ENCODE data around the gene NR1H3. TPM values are rescaled to one million over a fixed set of nuclear protein-coding genes. Genes with fewer than 3 reads are reported as not detected.

Gene NR1H3
- total and polyA plus RNA-seq, 7 donors = 3.9 to 12.6 (median 6.2) TPM

DNA sequence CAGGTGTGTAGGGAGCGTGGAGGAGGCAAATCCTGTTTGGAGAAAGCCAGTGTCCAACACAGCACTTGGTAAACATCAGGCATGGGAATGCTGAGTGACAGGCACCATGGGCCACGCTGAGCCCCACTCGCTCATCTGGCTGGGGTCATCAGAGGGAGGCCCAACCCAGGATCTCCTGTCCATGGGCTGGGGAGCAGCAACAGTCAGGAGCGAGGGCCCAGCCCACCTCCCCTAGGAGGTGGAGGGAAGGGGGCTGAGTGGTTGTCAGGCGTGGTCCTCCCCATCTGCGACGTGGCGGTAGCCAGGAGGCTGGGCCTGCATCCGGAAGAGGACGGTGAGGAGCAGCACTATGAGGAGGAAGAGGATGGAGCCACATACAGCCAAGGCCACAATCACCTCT, 17.9 kb upstream of the NR1H3 start:
- Histone ChIP-seq H3K4me1 (peaks cover 4% of the 10 kb centered on the region), H3K27ac (no peak overlapping the region), H3K4me3 (no peak overlapping the region), H3K27me3 (ENCODE audit: insufficient read depth in 3 of 3, low read length in 2 of 3) (no peaks in the 10 kb centered on the region), H3K9me3 (no peaks in the 10 kb centered on the region), H3K36me3 (ENCODE audit: insufficient read depth in 1 of 2, low read depth in 1 of 2) (peaks cover 10 to 84% of the 10 kb centered on the region in 2 donors)
- DNase-seq = no peak
- no peak for ATAC-seq
- TF ChIP-seq, protein P1, sequence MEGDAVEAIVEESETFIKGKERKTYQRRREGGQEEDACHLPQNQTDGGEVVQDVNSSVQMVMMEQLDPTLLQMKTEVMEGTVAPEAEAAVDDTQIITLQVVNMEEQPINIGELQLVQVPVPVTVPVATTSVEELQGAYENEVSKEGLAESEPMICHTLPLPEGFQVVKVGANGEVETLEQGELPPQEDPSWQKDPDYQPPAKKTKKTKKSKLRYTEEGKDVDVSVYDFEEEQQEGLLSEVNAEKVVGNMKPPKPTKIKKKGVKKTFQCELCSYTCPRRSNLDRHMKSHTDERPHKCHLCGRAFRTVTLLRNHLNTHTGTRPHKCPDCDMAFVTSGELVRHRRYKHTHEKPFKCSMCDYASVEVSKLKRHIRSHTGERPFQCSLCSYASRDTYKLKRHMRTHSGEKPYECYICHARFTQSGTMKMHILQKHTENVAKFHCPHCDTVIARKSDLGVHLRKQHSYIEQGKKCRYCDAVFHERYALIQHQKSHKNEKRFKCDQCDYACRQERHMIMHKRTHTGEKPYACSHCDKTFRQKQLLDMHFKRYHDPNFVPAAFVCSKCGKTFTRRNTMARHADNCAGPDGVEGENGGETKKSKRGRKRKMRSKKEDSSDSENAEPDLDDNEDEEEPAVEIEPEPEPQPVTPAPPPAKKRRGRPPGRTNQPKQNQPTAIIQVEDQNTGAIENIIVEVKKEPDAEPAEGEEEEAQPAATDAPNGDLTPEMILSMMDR (IDR thresholded peaks at IDR 0.05) = no peak
- intact Hi-C loops (cut with DNase I) = no loop called here
- whole genome bisulfite sequencing, 3 donors = 91 to 94% (median 92%) methylated on average over 10 of the region's 10 CpGs

DNA sequence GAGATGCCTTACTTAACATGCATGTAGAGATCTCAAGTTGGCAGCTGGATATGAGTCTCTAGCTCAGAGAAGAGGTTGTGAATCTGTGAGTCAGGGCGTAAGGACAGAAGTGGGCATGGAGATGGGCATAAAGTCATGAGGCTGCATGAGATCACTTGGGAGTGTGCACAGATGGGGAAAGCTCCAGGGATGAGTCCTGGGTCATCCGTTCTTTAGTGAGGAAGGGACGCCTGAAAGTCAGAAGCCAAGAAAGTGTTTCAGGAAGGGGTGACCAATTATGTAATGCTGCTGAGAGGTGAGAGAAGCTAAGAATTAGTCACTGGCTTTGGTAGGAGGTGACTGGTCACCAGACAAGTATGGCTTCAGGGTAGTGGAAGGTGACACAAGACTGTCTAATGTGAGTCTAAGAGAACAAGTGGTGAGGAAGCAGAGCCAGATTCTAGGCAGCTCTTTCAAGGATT, 15.9 kb upstream of the NR1H3 start:
- intact Hi-C loops (cut with DNase I) = no loop called here
- Histone ChIP-seq H3K9me3 (no peaks in the 10 kb centered on the region), H3K36me3 (ENCODE audit: insufficient read depth in 1 of 2, low read depth in 1 of 2) (peaks cover 10 to 91% of the 10 kb centered on the region in 2 donors), H3K27me3 (ENCODE audit: insufficient read depth in 3 of 3, low read length in 2 of 3) (no peaks in the 10 kb centered on the region), H3K4me1 (no peaks in the 10 kb centered on the region), H3K27ac (no peak overlapping the region), H3K4me3 (no peak overlapping the region)
- ATAC-seq = peak in 2 of 4 donors; percentile 40 to 55
- no peak for DNase-seq
- TF ChIP-seq, protein P1 (IDR thresholded peaks at IDR 0.05) = no peak
- 84 to 88% (median 87%) methylated on average over 3 of the region's 3 CpGs for WGBS, 3 donors

DNA sequence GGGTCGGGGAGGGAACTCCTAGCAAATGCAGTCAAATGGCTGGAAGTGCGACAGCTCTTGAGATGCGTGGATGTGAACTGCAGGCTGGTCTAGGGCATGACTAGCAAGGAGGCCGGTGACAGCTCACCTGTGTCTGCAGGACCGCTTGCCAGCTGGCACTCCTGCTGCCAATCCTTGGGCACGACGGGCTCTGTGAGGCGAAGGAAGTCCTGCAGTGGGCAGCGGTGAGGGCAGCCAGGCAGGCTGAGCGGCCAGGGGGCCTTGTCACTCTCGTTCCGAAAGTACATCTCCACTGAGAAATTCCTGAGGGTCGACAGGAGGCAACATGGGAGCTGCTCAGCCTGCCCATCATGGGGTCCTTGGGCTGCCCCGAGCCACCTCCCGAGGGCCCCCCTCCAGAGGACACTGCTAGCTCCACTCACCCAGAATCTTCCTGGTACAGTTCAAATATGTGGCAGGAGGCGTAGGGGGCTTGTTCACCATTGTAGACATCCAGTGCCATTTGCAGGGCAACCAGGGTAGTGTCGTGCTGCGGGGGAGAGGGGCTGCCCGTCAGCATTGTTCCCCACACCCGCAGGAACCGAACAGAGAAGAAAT, 15.1 kb upstream of the NR1H3 start:
- Histone ChIP-seq H3K9me3 (no peaks in the 10 kb centered on the region), H3K27ac (no peak overlapping the region), H3K36me3 (ENCODE audit: insufficient read depth in 1 of 2, low read depth in 1 of 2) (peaks cover 10 to 96% of the 10 kb centered on the region in 2 donors), H3K4me1 (peaks cover 4% of the 10 kb centered on the region), H3K4me3 (no peak overlapping the region), H3K27me3 (ENCODE audit: insufficient read depth in 3 of 3, low read length in 2 of 3) (no peaks in the 10 kb centered on the region)
- peak in 1 of 2 donors; percentile 54 for DNase-seq
- TF ChIP-seq, protein P1 (IDR thresholded peaks at IDR 0.05) = no peak
- 81 to 86% (median 83%) methylated on average over 21 of the region's 21 CpGs for WGBS, 3 donors
- no peak for ATAC-seq
- intact Hi-C loops (cut with DNase I) = no loop called here

DNA sequence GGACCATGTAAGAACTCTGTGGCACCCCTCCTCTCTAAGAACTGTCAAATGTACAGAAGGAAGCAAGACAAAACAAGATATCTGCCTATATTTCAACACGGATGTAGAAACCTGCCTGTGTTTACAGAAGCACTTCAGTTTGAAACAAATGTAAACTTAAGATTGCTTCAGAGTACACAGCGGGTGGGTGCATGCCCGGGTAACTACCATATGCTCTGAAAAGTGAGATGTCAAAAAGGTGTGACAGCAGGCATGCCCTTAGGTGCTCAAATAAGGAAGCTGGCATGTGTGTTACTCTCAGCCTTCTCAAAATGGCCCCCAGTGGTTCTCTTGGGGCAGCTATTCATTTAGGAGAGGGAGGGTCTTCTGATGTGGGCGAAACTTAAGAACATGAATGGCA, 14.3 kb upstream of the NR1H3 start:
- H3K4me1 ChIP-seq = peaks cover 9% of the 10 kb centered on the region
- WGBS, 3 donors = 87 to 92% (median 92%) methylated on average over 4 of the region's 4 CpGs
- H3K27me3 ChIP-seq (ENCODE audit: insufficient read depth in 3 of 3, low read length in 2 of 3) = no peaks in the 10 kb centered on the region
- intact Hi-C loops (cut with DNase I) = no loop called here
- TF ChIP-seq, protein P1 (IDR thresholded peaks at IDR 0.05) = no peak
- no peaks in the 10 kb centered on the region for H3K9me3 ChIP-seq
- no peak overlapping the region for H3K27ac ChIP-seq
- no peak overlapping the region for H3K4me3 ChIP-seq
- no peak for ATAC-seq
- DNase-seq = no peak
- H3K36me3 ChIP-seq (ENCODE audit: insufficient read depth in 1 of 2, low read depth in 1 of 2) = peaks cover 10 to 92% of the 10 kb centered on the region in 2 donors
